GM21528 (cell line): ENCODE data around the gene HIVEP3.

Source experiments
- ATAC-seq: cut with Tn5 transposase; IDR thresholded peaks from one replicate; pipeline ENCODE4 v1.9.1; 2021; ENCODE audit warnings: mild to moderate bottlenecking, moderate library complexity; ENCODE audit not compliant: unreplicated experiment, low FRiP score

HIVEP3 gene

DNA sequence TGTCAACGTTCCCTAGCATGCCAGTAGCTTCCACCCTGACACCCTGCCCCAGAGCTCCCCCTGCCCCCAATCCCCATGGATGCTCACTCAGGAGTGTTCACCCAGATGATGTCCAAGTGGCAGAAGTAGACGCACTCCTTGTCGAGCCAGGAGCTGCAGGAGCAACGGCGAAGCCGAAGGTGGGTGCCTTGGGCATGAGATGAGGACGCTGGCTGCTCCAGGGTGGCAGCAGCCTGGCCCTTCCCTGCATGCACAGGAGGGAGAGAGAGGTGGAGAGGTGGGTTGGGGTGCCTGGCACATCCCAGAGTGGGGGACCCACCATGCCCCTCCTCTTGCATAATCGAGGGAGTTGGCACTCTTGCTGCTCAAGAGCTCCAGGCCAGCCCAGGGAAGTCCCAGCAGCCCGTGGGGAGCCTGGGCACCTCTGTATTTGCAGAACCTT is 434.7 kb downstream of the HIVEP3 start:
- ATAC-seq: no peak

DNA sequence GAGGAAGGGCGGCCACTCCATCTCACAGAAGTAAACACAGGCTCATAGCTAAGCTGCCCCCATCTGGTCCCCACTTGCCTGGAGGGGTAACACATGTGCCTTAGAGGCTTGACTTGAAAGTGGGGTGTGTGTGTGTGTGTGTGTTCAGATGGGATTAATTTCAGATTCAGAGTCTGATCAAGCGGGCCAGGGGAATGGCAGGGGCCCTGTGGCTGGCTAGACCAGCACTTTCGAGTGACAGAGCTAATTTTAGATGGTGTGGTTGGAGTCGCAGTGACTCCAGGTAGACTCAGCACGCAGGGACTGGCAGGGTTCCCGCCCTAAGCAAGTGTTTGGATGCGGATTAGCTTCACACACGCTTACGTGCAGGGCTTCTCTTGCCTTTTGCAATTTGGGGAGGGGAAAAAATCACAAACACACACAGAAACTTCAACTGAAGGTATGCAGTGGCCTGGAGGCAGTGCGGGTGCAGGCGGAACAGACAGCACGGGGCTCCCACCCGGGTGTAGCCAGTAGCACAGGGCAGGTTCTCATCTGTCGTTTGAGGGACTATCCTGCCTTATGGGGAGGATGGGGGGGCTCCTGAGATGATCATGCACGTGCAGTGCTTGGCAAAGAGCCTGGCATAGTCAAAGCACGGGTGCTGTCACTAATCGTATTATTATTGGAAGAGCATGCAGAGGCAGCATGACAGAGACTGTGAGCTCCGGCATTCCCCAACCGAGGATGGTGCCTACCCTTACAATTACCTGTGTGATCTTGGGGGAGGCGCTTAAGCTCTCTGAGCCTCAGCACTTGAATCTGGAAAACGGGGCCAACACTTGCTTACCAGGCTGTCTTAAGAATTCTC is 435.5 kb downstream of the HIVEP3 start:
- ATAC-seq: no peak

DNA sequence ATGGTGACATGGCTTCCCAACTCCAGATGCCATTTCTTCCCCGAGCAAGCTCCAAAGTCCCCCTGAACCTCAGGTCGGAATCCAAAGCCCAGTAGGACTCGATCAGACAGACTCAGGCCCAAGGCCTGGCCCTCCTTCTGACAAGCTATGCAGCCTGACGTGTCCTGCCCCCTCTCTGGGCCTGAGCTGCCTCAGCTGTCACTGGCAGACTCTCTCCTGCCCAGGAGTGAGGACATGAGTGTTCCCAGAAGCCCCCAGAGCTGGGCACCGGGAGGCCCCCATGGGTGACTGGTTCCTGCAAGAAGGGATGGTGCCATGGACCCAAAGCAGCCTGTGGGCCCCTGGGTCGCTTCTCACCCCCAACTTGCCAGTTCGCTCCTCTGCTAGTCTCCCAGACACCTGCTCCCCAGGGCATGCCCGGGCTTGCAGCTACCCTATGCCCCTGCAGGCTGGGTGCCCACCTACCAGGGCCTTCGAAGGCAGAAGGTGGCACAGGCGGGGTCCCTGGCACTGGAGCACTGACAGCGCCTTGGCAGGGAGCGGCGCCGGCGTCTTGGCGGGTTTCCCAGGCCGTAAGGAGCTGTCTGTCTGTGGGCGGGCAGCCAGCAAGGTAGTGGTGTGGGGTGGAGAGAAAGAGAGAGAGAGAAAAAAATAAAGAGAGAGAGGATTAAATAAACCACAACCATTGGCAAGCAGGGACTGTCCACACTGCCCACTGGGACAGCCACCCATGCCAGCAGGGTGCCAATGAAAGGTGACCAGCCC is 436.5 kb downstream of the HIVEP3 start:
- ATAC-seq: no peak

DNA sequence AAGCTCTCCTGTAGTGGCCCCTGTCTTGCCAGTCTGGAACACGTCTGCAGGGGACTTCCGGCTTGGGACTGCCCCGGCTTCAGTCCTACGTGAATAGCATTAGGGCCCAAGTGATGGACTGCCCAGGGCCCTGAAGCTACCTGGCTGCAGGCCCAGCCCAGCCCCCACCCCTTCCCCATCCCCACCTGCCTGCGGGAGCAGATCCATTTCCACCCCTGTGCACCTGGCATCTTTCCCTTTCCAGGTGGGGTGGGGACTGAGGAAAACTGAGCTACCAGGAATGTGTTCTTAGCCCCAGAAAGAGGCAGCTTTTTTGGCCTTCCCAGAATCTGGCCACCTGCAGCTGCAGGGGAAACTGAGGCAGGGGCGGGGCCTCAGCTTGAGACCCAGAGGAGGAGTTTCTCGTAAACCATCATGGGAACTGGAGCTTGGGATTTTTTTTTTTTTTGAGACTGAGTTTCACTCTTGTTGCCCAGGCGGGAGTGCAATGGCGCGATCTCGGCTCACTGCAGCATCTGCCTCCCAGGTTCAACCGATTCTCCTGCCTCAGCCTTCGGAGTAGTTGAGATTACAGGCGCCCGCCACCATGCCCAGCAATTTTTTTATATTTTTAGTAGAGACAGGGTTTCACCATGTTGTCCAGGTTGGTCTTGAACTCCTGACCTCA is 437.5 kb downstream of the HIVEP3 start:
- no peak for ATAC-seq

DNA sequence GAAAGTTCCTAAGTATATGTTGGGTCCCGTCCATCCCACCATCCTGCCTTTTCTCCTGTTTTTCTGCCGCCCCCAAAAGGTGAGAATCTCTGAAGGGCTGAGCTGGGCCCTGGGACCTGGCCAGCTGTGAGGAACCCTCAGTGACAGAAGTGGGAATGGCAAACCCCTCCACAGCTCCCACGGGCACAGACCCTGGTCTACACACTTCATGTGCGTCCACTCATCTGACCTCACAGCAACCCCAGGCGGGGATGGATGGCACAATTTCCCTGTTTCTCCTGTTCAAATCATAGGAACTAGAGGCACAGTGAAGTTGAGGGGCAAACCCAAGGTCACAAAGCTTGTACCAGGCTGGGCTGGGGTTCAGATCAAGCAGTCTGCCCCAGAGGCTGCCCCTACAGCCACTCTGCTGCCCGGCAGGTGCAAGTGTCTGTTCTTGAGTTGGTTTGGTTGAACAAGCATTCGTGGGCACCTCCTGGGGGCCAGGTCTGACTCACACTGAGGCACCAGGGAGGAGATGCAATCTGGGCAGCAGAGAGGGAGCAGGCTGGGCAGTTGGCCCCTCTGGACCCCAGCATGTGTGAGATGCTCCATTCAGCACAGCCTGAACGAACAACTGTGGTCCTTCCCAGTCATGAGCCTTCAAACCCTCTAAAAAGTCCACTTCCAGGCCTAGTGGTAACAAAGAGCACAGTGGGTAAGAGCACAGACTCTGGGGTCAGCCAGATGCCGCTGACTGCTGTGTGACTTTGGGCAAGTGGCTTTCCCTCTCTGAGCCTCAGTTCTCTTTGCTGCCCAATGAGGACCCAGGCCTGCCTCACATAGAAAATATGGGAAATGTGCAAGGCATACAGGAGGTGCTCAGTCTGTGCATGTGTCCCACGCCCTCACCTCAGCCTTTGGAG is 438.3 kb downstream of the HIVEP3 start:
- no peak for ATAC-seq

DNA sequence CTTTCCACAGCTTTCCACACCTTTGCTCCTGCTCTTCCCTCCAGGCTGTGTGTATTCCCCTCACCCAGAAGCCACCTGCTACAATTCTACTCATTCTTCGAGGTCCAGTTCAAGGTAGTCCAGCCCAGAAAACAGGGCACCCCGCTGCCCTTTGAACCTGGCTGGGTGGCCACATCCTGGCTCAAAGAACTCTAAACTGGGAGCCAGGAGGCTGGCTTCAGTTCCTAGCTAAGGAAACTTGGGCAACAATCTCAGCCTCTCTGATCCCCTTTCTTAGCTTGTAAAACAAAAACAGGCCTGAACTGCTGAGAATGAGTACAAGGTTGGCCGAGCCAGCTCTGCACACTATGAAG is 438.9 kb downstream of the HIVEP3 start:
- no peak for ATAC-seq

DNA sequence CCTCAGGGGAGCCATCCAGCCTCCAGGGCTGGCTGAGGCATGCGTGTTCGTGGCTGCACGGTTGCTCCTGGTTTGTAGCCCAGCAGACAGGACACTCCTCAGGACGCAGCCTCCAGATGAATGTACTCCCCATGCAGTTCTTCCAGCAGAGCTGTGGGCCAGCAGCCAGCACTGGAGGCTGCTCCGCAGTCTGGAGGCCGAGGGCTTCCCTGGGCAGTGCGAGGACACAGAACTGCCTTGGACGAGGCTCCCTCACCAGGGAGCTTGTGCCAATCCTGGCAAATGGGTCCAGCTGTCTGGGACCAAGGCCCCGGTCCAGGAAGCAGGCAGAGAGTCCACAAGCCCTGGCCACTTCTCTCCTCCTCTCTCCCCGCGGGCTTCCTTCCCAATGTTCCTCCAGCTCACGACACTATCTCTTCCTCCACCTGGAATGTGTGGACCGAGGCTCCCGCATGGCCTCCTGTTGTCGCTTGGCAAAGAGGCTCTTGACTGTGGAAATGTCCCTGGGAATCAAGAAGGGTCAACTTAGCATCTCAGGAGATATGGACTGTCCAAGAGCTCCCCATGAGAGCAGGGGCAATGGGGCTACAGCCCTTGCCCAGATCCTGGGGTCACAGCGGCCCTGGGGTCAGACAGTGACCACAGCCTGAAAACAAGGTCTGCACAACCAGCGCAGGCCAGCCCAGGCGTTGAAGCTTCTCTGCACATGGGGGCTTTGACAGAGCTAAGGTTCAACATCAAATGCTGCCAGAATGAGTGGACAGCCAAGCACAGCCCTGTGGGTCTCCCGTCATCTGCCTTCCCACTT is 439.5 kb downstream of the HIVEP3 start:
- ATAC-seq: no peak

DNA sequence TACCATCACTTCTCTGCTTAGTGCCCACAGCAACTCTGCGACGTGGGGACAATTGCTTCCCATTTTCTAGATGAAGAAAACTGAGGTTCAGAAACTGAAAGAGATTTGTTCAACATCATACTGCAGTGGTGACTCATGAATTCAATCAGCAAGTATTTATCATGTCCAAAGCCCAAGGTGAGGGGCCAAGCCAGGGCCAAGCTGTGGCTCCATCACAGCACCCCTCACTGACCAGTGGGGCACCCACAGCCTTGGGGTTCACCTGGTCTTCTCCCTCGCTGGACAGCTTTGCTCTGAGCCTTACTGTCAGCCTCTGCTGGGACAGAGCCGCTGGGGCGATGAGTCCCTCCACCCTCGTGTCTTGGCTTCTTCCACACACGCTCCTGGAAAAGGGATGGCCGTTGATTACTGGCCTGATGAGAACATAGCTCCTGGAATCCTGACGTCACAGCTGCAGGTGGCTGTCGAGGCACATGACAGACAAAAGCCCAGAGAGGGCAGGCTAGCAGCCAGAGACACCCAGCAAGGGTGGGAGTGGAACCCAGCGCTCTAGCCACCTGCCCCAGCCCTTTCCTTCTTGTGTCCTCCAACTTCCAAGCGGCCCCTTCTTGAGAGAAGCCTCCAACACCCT is 440.5 kb downstream of the HIVEP3 start:
- ATAC-seq: no peak

DNA sequence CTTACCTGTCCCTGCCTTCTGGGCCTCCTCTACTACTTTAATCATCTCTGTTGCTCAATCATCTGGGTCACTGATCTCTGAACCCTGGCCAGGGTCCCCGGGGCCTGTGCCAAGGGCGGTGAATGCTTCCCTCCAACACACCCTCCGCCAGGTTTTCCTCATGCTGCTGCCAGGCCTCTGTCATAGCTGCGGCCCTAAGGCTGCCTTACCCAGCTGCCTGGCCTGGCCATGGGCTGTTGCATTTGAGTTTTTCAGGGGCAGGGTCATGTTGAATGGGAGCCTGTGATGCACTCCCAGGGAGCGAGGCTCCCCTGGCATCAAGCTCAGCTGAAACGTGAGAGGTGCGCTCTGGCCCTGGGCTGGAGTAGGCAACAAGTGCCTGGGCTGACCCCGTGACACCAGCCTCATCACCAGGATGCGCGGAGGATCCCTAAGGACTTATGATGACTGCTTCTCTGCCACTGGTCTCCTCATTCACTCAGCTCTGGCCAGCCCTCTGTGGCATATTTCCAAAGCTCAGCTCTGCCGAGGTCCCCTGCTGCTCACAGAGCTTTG is 441.8 kb downstream of the HIVEP3 start:
- ATAC-seq: no peak

DNA sequence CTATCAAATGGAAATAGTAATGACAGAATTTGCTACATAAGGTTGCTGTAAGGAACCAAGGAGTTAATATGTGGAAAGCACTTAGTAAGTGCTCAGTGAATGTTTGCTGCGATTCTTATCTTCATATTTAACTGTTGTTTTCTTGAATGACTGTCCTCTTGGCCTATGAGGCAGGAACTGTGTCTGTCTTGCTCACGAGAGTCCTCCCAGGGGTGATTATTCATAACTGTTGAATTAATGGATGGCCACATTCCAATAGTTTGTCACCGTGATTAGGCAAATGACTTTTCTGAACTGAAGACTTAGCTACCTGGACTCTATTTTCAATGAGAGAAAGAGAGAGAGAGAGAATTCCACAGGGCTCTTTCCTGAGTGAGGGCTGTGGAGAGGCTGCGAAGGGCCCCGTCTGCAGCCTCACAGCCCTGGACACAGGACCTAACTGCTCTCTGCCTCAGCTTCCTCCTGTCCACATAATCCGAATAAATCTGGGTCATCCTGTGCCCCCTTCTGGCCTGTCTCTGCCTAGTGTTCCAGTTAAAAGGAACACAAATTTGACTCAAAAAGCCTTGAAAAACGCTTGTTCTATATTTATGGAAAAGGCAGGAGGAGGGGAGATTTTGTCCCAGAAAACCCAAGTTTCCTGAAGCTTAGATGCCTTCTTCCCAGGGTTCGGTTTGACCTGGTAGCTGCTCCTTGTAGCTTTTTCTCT is 442.7 kb downstream of the HIVEP3 start:
- no peak for ATAC-seq

DNA sequence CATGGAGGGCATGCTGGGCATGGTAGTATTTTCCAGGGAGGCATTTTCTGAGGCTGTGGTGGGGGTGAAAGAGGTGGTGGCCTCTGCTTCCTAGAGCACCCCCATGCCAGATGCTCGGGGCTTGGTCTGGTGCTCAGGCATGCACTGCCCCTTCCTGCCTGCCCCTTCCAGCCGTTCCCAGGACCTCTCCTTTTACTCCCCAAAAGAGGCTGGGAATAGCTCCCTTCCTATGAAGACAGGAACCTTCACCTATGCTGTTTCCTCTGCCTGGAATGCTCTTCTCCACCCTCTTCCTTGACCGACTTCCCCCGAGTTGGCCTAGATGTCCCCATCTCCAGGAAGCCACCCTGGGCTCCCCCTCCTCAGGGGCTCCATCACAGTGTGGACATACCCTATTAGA is 443.4 kb downstream of the HIVEP3 start:
- no peak for ATAC-seq

DNA sequence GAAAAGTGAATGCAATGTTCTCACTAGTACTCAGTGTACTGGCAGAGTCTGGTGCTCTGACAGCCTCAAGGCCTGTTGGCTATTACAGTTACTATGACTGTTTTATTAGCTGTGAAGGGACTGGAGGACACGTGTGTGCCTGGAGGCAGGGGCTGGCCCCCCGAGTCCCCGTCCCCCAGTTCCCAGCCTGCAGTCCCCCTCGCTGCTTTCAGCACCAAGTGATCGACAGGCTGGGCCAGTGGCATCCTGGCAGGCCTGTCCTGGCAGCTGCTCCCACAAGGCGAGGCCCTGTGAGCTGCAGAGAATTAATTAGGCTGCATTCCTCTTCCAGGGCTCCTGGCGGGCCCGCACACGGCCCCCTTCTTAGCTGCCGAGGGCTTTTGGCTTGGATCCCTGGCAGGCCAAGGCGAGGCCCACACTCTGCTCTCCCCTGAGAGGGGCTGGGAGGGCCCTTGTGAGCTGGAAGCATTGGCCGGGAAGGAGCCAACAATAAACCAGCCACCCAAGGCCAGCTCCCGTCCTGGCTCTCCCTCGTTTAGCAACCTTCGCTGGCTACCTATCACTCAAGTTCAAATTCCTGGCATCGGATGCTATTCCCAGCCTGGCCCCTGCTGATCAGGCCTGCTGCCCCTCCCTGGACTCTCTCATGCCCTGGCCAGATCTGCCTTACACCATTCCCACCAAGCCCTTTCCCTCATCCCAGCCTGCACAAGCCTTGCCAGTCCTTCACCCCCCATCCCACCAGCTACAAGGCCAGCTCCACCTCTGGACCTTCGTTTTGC is 444.0 kb downstream of the HIVEP3 start:
- ATAC-seq: no peak

DNA sequence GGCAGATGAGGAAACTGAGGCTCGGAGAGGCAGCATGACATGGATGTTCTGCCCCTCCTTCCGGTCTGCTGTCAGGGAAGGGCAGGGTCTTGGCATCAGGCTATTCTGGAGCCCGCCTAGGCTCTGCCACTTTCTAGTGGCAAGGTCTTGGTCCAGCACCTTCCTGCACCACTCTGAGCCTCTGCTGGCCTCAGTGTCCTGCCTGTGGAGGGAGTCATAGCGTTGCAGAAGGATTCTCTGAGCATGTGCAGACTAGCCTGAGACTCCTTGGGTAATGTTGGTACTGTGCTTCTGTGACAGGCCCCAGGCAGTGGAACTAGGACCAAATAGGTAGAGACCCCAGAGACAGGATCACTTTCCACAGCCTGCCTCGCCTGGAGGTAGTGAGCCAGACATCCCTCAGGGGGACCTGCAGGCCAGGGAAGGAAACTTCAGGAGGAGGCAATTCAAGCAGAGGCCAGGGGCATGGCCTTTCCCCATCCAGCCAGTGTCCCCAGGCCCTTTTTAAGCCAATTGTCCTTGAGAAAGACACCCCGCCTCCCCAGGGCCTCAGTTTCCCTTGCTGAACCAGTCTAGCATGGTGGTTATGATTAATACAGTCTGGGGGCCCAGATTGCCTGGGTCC is 444.9 kb downstream of the HIVEP3 start:
- no peak for ATAC-seq

DNA sequence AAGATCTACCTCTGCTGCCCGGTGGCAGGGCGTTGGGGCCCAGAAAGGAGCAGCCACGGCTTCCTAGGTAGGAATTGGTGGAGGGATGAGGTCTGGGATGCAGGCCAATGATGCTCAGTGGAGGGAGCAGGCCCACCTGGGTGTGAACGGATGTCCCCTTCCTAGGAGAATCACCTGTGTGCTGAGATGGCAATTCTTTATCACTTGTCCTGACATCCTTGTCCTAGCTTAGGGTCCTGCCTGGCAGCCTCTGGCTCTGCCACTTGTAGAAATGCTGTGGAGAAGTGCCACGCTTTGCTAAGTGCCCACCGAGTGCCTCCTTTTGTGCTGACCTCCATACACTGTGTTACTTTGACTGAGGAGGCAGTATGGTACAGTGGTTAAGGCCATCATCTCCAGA is 447.1 kb downstream of the HIVEP3 start:
- ATAC-seq: no peak

DNA sequence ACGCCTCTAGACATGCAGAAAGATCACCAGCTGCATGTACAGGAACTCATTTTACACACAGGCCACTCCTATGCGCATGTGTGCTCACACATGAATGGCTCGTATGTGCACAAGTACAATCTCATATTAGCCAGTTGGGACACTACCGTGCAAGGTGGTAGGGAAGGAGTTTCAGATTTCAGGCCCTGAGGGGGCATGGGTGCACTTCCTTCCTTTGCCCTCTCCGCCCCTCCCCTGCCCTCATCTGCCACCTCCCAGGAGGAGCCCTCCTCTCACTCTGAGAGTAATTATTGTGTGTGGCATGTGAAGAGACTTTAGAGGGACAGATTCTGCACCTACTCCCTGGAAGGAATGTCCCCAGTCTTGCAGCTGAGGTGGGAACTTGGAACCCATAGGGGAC is 449.0 kb downstream of the HIVEP3 start:
- ATAC-seq: no peak

DNA sequence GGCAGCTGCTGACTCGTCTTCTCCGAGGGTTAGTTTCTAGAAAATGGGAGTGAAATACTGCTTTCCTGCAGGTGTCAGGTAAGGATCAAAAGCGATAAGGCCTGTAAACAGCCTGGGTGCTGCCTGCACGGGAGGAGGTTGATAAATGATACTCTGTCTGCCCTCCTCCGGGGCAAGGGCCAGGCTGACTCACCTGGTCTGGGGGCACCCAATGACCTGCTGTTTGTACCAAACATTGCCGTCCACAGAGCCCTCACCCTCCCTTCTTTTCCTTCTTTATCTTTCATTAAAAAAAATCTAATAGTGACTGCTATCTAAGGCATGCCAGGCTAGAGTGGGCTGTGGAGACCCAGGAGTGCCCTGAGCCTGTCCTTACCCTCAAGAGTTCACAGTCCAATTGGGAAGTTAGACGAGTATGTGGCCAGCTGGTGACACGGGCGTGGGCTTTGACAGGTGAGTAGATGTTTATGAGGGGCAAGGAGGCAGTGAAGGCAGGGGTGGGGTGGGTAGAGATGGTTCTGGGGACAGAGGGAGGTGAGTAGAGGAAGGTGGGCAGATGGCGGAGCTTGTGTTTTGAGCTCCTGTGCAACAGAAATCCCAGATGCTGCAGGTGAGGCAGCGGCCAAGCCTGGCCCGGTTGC is 450.5 kb downstream of the HIVEP3 start:
- no peak for ATAC-seq

DNA sequence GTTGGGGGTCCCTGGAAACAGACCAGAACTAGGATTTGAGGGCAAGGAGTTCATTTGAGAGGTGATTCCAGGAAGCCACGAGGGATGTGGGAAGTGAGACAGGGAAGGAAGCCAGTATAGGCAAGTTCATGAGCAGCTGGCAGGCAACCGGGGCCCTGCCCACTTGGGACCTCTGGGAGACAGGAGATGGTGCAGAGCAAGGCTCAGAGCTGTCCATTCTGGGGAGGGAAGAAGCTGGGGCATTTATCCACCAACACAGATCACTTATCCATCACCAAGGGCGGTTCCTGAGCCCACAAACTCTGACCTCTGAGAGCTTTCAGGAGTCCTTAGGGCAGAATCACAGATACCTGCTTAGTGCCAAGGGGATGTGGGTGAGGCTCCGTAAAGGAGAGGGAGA is 451.0 kb downstream of the HIVEP3 start:
- no peak for ATAC-seq
